IMR-90 (cell line): ENCODE data around the gene RYR1. TPM values are rescaled to one million over a fixed set of nuclear protein-coding genes. Genes with fewer than 3 reads are reported as not detected.
"Not testable (repeated sequence)": the region's sequence is repeated elsewhere in the genome, so short reads cannot be mapped to it uniquely, and the experiment has no call there.

Source experiments
- ATAC-seq: fragments of 200-7000 bp; cut with Tn5 transposase; 2 replicates; pipeline ENCODE4 v1.9.1; 2020; ENCODE audit warnings: low read depth, mild to moderate bottlenecking, moderate library complexity
- BruUV-seq: library from RNA; stranded (reverse); fragments of 400-500 nt; replicated peaks from 2 replicates; lab custom pipeline; 2021; lab: Mats Ljungman, UMichigan
- CTCF ChIA-PET: fragments of 300-600 bp; formaldehyde crosslinking; extraction: SDS; loops from one replicate; lab custom pipeline; 2021; ENCODE audit warnings: antibody characterized with exemption; lab: Yijun Ruan, JAX
- POLR2A ChIA-PET: fragments of 300-600 bp; sonication (Branson Sonifier 250); formaldehyde crosslinking; loops from one replicate; lab custom pipeline; 2022; ENCODE audit warnings: antibody characterized with exemption; ENCODE audit not compliant: unreplicated experiment; lab: Charles Lee
- DNase-seq: peaks from one replicate; pipeline ENCODE4 v3.0.0; 2013
- H2AFZ ChIP-seq: replicated peaks from 2 replicates; pipeline ENCODE3; 2013; ENCODE audit warnings: low read length, mild to moderate bottlenecking; ENCODE audit not compliant: poor library complexity
- H2AK5ac ChIP-seq: 2 replicates; pipeline ENCODE4 v1.6.1; 2013; ENCODE audit warnings: low read depth, low read length, inconsistent platforms
- H2AK9ac ChIP-seq: replicated peaks from 2 replicates; pipeline ENCODE3; 2013; ENCODE audit warnings: mild to moderate bottlenecking, low read depth, low read length, moderate library complexity; ENCODE audit not compliant: poor library complexity
- H2BK120ac ChIP-seq: 2 replicates; pipeline ENCODE4 v1.6.1; 2013; ENCODE audit warnings: low read depth, low read length, inconsistent platforms
- H2BK15ac ChIP-seq: 3 replicates; pipeline ENCODE4 v1.6.1; 2013; ENCODE audit warnings: low read depth, low read length, inconsistent platforms
- H2BK20ac ChIP-seq: 2 replicates; pipeline ENCODE4 v1.6.1; 2013; ENCODE audit warnings: low read depth, mild to moderate bottlenecking, inconsistent platforms, low read length, moderate library complexity
- H2BK5ac ChIP-seq: 2 replicates; pipeline ENCODE4 v1.6.1; 2013; ENCODE audit warnings: mild to moderate bottlenecking, low read depth, low read length, inconsistent platforms; ENCODE audit not compliant: poor library complexity, severe bottlenecking
- H3K14ac ChIP-seq: replicated peaks from 2 replicates; pipeline ENCODE4 v1.6.1; 2013; ENCODE audit warnings: low read depth, low read length, inconsistent platforms
- H3K18ac ChIP-seq: 2 replicates; pipeline ENCODE4 v1.6.1; 2013; ENCODE audit warnings: low read depth, low read length, control low read depth
- H3K23ac ChIP-seq: 2 replicates; pipeline ENCODE4 v1.6.1; 2013; ENCODE audit warnings: low read depth, low read length, inconsistent platforms
- H3K27ac ChIP-seq: 2 replicates; pipeline ENCODE4 v1.5.1; 2013; ENCODE audit warnings: mild to moderate bottlenecking, control low read depth, low read length; ENCODE audit not compliant: insufficient read depth
- H3K27me3 ChIP-seq: 2 replicates; pipeline ENCODE4 v1.6.1; 2013; ENCODE audit warnings: low read length; ENCODE audit not compliant: control insufficient read depth, insufficient read depth
- H3K36me3 ChIP-seq: 2 replicates; pipeline ENCODE4 v1.6.1; 2013; ENCODE audit warnings: low read length, mixed read lengths; ENCODE audit not compliant: control insufficient read depth, insufficient read depth
- H3K4ac ChIP-seq: 2 replicates; pipeline ENCODE4 v1.6.1; 2013; ENCODE audit warnings: low read depth, low read length, inconsistent platforms
- H3K4me1 ChIP-seq: 2 replicates; pipeline ENCODE4 v1.6.1; 2013; ENCODE audit warnings: low read length, mixed read lengths; ENCODE audit not compliant: control insufficient read depth, insufficient read depth
- H3K4me2 ChIP-seq: 2 replicates; pipeline ENCODE4 v1.6.1; 2013; ENCODE audit warnings: low read depth, mild to moderate bottlenecking, control low read depth, low read length, moderate library complexity
- H3K4me3 ChIP-seq: 2 replicates; pipeline ENCODE4 v1.5.1; 2013; ENCODE audit warnings: low read depth, mild to moderate bottlenecking, control low read depth, low read length, moderate library complexity; ENCODE audit not compliant: insufficient read depth
- H3K56ac ChIP-seq: 2 replicates; pipeline ENCODE4 v1.6.1; 2013; ENCODE audit warnings: low read length, inconsistent platforms; ENCODE audit not compliant: insufficient read depth; ENCODE audit errors: extremely low read depth
- H3K79me1 ChIP-seq, 2 experiments: 2 replicates each; pipeline ENCODE4 v1.6.1; 2013; ENCODE audit warnings: low read length in 2 of 2, inconsistent platforms in 1 of 2, low read depth in 1 of 2
- H3K9ac ChIP-seq: 2 replicates; pipeline ENCODE4 v1.6.1; 2013; ENCODE audit warnings: low read depth, low read length, control low read depth
- H3K9me1 ChIP-seq: 2 replicates; pipeline ENCODE4 v1.6.1; 2013; ENCODE audit warnings: low read length, inconsistent platforms; ENCODE audit not compliant: insufficient read depth
- H3K9me3 ChIP-seq: 2 replicates; pipeline ENCODE4 v1.6.1; 2013; ENCODE audit warnings: low read length; ENCODE audit not compliant: control insufficient read depth, insufficient read depth
- H4K20me1 ChIP-seq: 2 replicates; pipeline ENCODE4 v1.6.1; 2013; ENCODE audit warnings: low read length, inconsistent platforms; ENCODE audit not compliant: insufficient read depth
- H4K5ac ChIP-seq: 2 replicates; pipeline ENCODE4 v1.6.1; 2013; ENCODE audit warnings: mild to moderate bottlenecking, low read depth, low read length, control low read depth
- H4K8ac ChIP-seq, 2 experiments: 2 replicates each; pipeline ENCODE4 v1.6.1; 2013; ENCODE audit warnings: low read depth in 2 of 2, low read length in 2 of 2, control low read depth in 1 of 2, inconsistent platforms in 1 of 2
- H4K91ac ChIP-seq: 2 replicates; pipeline ENCODE4 v1.6.1; 2013; ENCODE audit warnings: low read depth, low read length, inconsistent platforms; ENCODE audit not compliant: insufficient read depth
- WGBS, 2 experiments: methylation state at CpG; one replicate each; pipeline versions ENCODE4 v1.1.5 to v1.1.7; 2013; ENCODE audit warnings: missing lambda C conversion rate in 2 of 2; ENCODE audit not compliant: insufficient read length in 1 of 2; ENCODE audit errors: extremely low coverage in 2 of 2; 5-methylcytosine and 5-hydroxymethylcytosine counted together
- dilution Hi-C: fragments of 300-500 bp; cut with HindIII; formaldehyde crosslinking; loops from one replicate; pipeline ENCODE4 v1.14.3; 2018; ENCODE audit warnings: low sequenced_read_pairs; ENCODE audit not compliant: unreplicated experiment
- in situ Hi-C: fragments of 300-500 bp; cut with MboI; formaldehyde crosslinking; loops from 3 replicates; pipeline ENCODE4 v1.14.3; 2019; ENCODE audit warnings: low sequenced_read_pairs, inconsistent platforms, mixed read lengths
- intact Hi-C: fragments of 100-400 bp; cut with micrococcal nuclease; formaldehyde crosslinking; loops from 2 replicates; pipeline ENCODE4 v1.10.0; 2022
- polyA plus RNA-seq, 3 experiments: library from polyadenylated mRNA; depleted of rRNA; stranded (reverse); fragments of >200 nt; gene quantifications; 2 replicates each; pipeline ENCODE4 v1.2.3, GENCODE V29; 2012; ENCODE audit warnings: low replicate concordance in 1 of 3
- total RNA-seq: library from RNA; depleted of rRNA; stranded (reverse); fragments of >200 nt; gene quantifications from 2 replicates; pipeline ENCODE4 v1.2.3, GENCODE V29; 2012

The RYR1 gene
- total and polyA plus RNA-seq, 2 of the 4 experiments (the other 2 are of a cell fraction), result not detected

GRCh38 chr19:38558933-38559332 lies 125.4 kb downstream of the RYR1 start:
- H3K18ac ChIP-seq, CTCF ChIA-PET, intact Hi-C loops, H2BK20ac ChIP-seq, H3K79me1 ChIP-seq, POLR2A ChIA-PET, H3K9me3 ChIP-seq, H2AK9ac ChIP-seq, H2AK5ac ChIP-seq, H3K27me3 ChIP-seq, H3K4ac ChIP-seq, H3K9ac ChIP-seq, H2BK5ac ChIP-seq, H3K4me2 ChIP-seq, H3K36me3 ChIP-seq, H4K8ac ChIP-seq, BruUV-seq, H2BK120ac ChIP-seq, H4K20me1 ChIP-seq, dilution Hi-C loops, DNase-seq, ATAC-seq, H2AFZ ChIP-seq, in situ Hi-C loops, H3K56ac ChIP-seq, H3K4me3 ChIP-seq, H3K23ac ChIP-seq, H4K91ac ChIP-seq, H4K5ac ChIP-seq, H3K9me1 ChIP-seq, H2BK15ac ChIP-seq, H3K4me1 ChIP-seq, H3K27ac ChIP-seq, H3K14ac ChIP-seq: not testable (repeated sequence)
- whole genome bisulfite sequencing, 2 experiments, result 60% methylated on average over 1 of the region's 7 CpGs; no CpG with 5 or more reads in 1 of the 2 experiments
